Activated CD4-positive, alpha-beta T cell treated with anti-CD3 and anti-CD28 coated beads, Interleukin-2, amount 50 U/mL, for 4 hours (primary cell): ENCODE measurements around the gene TREML1.
"Not testable (repeated sequence)": the region's sequence is repeated elsewhere in the genome, so short reads cannot be mapped to it uniquely, and the experiment has no call there.

Experiments used
- DNase-seq, 2 experiments: peaks; one replicate each; pipeline ENCODE4 v3.0.0-alpha.2; 2020

The TREML1 gene, protein sequence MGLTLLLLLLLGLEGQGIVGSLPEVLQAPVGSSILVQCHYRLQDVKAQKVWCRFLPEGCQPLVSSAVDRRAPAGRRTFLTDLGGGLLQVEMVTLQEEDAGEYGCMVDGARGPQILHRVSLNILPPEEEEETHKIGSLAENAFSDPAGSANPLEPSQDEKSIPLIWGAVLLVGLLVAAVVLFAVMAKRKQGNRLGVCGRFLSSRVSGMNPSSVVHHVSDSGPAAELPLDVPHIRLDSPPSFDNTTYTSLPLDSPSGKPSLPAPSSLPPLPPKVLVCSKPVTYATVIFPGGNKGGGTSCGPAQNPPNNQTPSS

DNA sequence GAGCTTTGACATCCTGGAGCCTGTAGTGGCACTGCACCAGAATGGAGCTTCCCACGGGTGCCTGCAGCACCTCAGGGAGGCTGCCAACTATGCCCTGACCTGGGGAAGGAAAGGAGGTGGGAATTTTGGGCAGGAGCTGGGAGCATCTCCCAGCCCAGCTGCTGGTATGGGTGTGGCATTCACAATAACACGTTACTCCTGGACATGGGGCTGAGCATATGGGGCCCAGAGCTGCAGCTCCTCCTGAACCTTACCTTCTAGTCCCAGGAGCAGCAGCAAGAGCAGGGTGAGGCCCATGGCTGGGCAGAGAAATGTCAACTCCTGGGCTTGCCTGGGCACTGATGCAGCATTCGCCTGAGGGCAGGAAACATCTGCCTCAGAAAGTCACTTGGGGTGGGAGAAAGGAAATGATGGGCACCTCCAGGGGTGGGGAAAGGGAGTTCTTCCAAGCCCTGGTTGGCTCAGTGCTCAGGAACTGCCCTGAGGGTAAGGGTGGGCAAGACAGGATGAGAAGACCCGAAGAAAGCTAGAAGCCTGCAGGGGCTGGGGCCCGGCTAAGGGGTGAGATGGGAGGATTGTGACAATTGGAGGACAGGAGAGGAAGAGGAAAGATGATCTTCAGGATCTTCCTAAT lies at the start of gene TREML1:
TSS of gene TREML1 (minus strand) at position 356 of the 634 bp plus-strand sequence. CDS start at position 297, 59 bp downstream.
- no peak for DNase-seq

DNA sequence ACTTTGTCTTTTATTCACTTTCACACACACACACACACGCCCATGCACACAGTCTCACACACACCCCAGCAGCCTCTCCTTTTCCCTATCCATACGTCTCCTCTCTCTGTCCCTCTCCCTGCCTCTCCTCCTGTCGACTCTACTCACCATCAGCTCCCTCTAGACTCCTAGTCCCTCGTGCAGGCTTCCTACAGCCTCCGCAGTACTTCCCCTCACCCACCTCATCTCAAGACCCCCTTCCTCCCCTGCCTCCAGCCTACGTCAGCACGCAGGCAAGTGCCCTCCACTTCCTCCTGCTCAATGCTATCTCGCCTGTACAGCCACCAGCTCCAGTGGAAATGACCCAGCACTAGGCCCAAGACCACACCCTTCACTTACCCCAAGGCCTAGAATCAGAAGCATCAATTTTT lies 47.6 kb upstream of the TREML1 start:
- DNase-seq, result no peak

DNA sequence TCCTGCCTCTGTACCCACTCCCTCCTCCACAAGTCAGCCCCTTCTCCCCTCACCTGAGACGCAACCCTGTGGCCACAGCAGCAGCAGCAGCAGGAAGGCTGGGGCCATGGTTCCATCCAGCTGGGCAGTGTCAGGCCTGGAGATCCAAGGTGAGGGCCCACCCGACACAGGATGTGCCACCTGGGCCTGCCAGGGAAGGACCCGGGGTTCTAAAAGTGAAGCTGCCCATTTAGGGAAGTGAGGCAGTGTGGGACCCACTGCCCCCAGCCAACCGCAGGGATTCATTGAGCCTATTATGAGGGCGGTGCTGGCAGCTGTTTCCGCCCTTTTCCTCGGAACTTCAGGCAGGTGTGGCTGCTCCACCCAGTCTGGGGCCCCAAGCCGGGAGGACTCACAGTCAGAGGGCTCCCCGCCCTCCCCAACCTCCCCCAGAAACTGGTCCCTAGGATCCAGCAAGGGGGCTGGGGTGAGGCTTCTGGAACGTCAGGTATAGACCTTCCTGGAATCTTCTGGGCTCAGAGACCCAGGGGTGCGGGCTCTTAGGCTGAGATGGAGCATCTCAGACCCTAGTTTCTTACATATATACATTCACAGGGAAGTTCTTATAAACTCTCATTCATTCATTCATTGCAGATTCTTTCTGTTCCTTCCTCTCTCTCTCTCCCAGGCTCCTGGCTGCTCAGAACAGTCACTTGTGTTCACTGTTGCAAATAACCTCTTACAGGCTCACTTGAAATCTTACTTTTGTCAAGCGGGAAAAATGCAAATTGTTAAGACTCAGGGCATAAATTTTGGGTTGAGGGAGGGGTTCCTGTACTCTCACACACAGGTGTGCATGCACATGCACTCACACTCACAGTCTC lies 47.0 kb upstream of the TREML1 start, which contains the start of gene TREML2:
TSS of gene TREML2 (minus strand) at position 249 of the 863 bp plus-strand sequence. CDS start at position 108, 141 bp downstream.
- peak; percentile 19 to 23 for DNase-seq

DNA sequence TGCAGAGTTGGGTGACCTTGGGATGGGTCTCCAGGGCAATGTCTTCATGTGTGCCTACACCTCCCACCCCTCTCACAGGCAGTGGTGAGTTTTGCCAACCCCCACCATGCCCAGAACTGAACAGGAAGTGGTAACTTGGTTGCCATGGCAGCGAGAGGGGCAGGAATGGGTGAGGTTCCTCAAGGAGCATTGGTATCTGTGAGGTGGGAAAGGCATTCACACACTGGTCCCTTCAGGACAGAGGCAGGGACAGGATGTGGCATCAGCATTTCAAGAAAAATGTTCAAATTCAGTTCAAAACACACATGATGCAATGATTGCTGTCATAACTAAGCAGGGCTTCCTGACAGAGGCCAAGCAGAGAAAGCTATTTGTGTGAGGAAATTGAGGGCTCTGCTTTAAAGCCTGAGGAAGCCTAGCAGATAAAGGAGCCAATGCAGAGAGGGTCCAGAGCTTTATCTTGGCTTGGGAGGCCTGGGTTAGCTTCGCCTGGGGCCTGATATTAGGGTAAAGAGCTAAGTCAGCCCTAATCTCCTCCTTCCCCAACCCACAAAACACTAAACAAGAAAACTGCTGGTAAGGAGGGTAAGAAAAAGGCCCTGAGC lies 46.3 kb upstream of the TREML1 start:
- peak; percentile 25 to 28 for DNase-seq

DNA sequence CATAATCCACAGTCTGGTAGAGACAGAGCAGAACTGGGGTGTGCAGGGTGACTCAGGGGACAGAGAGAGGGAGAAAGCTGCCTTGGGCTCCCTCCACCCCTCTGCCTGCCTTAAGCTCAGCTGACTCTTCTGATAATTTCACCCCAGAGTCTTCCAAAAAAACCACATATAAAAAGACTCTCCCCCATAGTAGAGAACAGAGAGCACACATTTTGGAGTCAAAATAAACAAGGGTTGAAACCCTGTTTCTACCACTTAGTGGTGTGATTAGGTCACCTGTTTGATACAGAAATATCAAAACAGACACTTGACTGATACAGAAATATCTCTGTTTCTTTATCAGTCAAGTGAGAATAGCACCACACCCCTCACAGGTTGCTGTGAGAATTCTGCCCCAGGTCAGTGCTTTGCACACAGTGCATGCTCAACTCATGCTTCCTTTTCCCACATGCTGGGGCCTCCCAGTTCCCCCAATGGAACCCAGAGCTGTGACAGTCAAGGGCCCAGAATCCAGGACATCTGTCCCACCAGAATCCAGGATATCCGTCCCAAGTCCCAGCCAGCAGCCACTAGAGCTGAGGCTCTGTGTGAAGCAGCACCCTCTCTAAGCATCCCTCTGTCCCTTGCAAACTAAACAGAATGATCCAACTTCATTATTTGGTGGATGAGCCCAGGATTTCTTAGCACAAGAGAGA lies 45.6 kb upstream of the TREML1 start:
- no peak for DNase-seq

DNA sequence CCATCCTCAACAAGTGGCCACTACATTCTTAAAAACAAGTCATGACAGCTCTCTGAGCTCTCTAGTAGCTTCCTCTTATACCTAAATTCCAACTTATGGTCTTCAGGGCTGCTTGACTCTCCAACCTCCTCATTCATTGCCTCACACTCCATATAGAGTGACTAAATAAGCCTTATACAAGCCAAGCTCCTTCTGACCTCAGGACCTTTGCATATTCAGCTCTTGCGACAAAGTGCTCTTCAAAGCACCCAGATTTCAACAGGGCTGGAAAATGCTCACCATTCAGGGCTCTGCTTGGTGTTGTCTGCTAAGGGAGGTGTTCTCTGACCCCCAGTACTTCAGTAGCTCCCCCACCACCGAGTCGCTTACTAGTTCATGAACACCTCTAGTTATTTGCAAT lies 43.1 kb upstream of the TREML1 start:
- DNase-seq, result no peak

DNA sequence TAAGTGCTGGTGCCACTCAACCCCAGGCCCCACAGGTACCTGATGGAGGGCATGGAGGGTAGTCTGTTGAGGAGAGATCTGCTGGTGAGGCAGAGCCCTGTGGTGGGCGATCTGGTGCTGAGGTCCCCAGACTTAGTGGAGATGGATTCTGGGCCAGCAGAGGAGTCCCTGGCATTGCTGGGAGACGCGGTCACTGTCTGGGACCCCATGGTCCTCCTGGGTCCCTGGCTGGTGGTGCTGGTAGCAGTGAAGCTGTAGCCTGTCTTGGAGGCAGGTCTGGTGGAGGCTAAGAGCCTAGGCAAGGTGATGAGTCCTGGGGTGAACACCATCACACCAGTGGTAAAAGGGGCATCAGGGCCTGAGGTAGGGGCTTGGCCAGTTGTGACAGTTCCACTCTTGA lies 40.2 kb upstream of the TREML1 start:
- DNase-seq, result no peak

DNA sequence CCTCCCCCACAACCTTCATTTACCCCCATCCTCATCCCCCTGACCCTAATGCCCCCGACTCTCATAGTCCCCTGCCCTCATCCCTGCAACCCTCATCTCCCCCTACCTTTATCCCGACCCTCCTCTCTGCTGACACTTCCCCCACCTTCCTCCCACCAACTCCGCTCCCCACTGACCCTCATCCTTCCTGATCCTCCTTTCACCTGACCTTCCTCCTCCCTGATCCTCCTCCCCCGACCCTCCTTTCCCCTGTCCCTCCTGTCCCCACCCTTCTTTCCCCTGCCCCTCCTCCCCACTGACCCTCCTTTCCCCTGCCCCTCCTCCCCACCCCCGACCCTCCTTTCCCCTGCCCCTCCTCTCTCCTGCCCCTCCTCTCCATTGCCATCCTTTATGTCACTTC lies 39.7 kb upstream of the TREML1 start:
- no peak for DNase-seq

DNA sequence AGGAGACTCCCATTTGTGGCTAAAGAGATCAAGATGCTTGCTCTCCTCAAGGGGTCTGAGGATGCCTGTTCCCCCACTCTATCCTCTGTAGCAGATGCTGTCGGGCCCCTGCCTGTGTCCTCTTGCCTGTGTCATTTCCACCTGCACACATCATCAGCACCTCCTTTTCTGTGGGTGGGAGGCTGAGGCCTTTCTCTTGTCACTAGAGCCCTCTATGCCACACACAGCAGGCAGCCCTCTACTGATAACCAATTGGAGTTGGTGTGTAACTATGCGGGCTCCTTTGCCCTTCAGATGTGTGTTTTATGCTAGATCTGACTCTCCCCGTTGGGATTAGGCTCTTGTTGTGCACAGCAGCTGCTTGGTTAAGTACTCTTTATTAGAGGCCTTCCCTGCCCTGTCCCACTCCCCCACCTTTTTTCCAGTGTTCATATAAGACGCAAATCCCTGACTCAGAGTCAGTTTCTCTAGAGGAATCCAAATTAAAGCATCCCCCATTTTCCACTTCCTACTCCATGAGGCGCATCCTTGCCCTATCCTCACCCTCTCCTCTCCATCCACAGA lies 39.1 kb upstream of the TREML1 start:
- no peak for DNase-seq

DNA sequence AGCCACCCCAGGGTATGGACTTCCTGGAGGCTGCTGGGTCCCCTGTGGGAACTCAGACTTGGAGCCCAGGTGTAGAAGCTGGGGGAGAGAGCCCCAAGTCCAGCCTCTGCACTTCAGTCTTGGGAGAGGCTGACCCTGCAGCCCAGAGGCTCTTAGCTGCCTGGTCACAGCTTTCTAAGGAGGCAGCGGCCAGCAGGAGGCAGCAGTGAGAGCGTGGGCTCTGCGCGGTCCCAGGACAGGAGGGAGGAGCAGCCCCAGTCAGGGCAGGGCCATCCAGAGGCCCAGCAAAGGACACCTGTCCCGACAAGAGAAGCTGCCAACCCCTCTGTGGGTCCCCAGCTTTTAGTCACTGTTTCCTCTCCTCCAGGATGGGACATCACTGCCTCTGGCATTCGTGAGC lies 37.4 kb upstream of the TREML1 start:
- peak in 1 of 2 experiments; percentile 25 for DNase-seq

DNA sequence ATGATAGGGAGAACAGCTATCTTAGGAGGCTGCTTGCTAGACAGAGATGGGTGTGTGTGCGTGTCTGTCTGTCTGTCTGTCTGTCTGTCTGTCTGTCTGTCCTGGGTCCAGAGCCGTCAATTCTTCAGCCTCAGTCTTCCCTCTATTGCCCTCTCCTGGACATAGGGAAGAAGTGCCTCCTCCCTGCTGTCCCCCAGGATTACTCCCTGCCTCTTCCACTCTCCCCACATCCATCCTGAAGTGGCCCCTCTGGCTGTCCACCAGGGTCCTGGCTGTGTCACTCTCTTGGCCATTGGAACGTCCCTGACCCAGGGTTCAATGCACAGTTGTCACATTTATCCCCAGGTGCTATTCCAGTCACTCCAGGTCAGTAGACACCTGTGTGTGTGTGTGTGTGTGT lies 36.6 kb upstream of the TREML1 start:
- no peak for DNase-seq

DNA sequence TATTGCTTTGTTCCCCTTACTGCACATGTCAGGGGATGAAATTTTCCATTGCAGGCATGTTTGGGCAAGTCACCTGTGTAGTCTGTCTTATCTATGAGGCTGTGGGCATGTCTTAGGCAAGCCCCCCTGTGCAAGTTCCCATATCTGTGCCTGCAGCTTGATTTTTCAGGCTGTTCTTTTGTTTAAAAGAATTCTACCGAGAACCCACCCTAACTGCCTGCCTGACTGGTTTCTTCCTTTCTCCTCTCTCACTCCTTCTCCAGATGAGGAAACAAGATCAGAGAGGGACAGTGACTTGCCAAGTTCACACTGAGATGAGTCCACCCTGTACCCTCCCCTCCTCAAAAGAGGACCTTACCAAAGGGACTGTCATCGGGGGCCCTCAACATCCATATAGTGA lies 35.8 kb upstream of the TREML1 start:
- DNase-seq, result no peak

DNA sequence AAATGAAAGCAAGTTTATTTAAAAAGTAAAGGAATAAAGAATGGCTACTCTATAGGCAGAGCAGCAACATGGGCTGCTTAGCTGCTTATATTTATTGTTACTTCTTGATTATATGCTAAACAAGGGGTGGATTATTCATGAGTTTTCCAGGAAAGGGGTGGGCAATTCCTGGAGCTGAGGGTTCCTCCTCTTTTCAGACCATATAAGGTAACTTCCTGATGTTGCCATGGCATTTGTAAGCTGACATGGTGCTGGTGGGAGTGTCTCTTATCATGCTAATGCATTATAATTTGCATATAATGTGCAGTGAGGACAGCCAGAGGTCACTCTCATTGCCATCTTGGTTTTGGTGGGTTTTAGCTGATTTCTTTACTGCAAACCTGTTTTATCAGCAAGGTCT lies 34.9 kb upstream of the TREML1 start:
- not testable (repeated sequence) for DNase-seq

DNA sequence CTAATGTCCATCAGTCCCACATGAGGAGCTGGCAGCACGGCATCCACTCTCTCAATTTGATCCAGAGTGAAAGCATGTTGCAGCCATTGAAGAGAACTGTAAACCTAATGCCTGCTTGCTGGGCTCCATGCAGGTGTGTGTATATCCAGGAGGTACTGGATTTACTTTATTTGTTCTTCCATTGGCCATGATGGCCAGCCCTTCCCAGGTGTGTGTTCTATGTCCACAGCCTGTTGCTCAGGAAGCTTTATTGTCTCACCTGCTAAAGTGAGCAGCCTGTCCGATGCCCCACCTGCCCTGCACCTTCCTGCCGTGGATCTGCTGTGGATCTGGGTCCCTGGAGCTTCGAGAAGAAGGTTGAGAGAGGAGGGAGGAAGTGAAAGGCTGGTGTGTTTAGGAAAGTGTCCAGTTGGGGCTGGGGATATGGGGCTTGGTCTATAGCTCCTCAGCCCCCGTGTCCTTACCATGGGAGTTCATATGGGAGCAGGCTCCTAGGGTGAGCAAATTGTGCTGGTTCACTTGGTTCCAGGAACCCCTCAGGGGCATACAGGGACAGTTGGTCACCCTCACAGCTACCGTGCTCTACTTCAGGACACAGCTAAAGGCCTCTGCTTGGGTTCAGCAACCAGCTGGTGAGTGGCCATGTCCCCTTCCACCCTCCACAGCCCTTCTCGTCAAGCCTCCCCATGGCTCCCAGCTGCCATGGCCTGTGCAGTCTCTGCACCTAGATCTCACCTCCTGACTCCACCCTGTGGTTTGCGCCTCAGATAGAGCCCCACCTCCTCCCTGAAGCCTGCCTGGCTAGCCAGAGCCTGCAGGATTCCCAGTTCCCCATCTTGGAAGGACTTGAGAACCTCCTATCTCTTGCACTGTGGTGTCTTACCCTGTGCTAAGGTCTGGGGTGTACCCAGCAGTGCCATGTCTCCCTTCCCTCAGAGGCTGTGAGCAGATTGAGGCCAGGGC lies 34.1 kb upstream of the TREML1 start:
- DNase-seq, result no peak

DNA sequence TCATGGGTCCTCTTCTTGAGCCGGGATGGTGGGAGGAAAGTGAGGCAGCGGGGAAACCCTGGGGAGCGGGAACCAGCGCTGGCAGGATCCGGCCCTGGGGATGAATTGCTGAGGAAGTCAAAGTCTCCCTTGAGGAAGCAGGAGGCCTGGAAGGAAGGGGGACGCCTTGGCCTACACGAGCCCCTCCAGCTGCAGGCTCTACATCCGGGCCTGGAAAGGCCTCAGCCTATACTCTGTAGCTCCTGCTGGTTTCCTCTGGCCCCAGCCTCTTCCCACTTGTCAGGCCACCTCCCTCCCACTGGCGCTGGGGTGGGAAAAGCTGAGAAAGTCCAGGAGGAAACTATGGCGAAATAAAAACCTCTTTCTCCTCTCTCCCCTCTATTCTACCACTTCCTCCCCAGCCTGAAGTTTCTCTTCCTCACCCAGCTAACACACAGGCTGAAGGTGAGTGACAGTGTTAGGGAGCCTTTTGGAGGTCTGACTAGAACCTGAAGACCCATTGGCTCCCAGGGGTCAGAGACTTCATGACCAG lies 31.9 kb upstream of the TREML1 start:
- no peak for DNase-seq

DNA sequence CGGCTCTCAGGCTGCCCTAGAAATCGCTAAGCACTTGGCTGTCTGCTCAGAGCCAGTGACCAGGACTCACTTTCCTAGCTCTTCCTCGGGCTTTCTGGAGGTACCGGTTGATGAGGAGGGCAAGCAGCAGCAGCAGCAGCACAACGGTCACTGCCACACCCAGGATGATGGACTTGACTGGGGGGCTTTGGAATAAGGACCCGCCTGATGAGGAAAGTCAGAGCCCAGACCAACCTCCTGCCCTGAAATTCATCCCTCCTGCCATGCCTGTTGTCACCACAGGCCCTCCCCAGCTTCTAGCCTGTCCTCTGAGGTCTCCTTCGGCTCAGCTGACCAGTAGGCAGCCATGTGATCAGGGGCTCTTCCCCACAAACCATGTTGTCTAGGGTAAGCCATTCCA lies 30.6 kb upstream of the TREML1 start:
- no peak for DNase-seq

DNA sequence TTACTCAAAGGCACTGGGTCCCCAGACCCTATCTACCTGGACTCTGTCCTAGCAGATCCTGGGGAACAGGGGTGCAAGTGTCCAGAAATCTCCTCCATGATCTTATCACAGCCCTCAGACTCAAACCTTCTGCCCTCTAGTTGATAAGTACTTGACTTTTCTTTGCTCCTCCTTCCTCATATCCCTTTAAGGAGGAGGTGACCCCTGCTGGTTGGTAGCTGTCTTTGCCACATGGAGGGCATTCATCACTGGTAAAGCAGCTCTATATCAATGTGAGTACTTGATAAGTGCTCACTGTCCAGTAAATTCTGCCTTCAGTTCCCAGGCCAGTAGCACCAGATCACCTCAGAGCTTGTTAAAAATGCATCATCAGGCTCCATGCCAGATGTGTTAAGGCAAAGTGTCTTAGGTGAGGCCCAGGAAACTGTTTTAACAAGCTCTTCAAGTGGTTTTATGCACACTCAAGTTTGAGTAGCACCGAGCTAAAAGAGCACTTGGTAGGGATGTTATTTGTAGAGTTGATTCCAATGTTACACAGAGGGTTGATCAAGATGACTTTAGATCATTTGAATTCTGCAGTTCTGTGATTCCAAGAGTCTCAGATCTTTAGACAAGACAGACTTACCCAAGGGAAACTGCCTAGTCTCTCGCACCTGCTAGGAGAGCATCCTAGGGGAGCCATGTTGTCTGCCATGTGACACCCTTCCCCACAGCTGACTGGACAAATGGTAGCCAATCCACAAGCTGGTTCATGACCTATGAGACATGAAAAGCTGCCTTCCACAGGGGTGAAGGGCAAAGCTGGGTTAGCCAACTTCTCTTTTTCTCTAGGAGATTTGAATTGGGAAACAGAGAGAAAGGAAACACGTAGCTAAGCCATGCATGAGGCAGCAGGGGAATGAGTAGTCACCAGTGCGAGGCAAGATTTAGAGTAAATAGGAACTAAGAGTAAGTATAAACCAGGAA lies 28.2 kb upstream of the TREML1 start:
- DNase-seq, result peak; percentile 29 to 38

DNA sequence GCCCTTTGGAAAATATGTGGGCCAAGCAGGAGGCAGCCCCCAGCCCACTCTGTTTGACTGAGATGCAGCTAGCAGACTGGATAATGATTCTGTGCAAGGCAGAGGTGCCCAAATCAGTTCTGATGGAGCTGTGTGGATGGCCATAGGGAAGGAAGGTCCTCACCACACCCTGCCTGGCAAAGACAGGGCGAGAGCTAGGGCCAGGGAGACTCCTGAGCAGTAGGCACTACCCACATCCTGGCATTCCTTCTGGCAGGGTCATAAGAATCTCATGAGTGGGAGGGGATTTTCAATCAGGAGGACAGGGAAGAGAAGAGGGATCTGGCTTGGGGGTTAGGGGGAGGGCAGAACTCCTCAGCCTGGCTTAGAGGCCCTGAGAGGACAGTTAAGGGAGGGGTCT lies 27.4 kb upstream of the TREML1 start:
- DNase-seq, result no peak

DNA sequence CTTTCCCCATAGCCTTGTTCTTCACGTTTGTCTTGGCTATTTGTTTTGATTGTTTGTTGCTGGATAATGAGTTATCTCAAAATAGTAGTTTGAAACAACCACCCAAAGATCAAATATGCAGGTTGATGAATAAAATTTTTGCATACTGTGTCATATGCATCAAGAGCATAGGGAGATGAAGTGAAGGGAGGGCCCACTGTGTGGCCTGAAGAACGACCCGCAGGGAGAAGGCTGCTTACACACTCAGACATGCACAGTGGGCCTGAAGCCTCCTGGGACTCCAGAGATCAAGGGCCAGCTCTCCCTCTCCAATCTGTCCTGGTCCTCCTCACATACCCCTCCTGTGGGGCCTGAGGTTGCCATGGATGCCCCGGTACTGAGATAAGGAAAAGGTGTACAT lies 25.0 kb upstream of the TREML1 start:
- DNase-seq, result no peak
